Breast epithelium (tissue), 3 donors: ENCODE measurements around the gene SLC5A9.

Source experiments
- CTCF ChIP-seq, 3 donors: fragments of 450-650 bp; IDR thresholded peaks; one replicate each; pipeline ENCODE4 v1.5.1; 2016 to 2017; ENCODE audit warnings: antibody characterized with exemption in 3 of 3, mild to moderate bottlenecking in 3 of 3, moderate library complexity in 3 of 3
- POLR2A ChIP-seq: fragments of 450-650 bp; IDR thresholded peaks from one replicate; pipeline ENCODE4 v1.6.1; 2016; ENCODE audit warnings: antibody characterized with exemption, mild to moderate bottlenecking, moderate library complexity

GRCh38 chr1:48230236-48230635, 7.7 kb downstream of the SLC5A9 start:
- TF ChIP-seq CTCF (IDR thresholded peaks at IDR 0.05) (no peak), POLR2A (no peak)
